Gastrocnemius medialis (tissue), 4 donors: ENCODE results near the gene OR6B1.

ENCODE experiments used
- CTCF ChIP-seq, 5 experiments: fragments of 450-650 bp in 3 of 5; fragments of 200-600 bp in 2 of 5; sonication (generic) in 2 of 5; IDR thresholded peaks in 4 of 5; conservative IDR thresholded peaks in 1 of 5; 1 replicate in 4 of 5; 2 replicates in 1 of 5; pipeline ENCODE4 v1.5.1; 2016 to 2019; ENCODE audit warnings: antibody characterized with exemption in 5 of 5, mild to moderate bottlenecking in 3 of 5, moderate library complexity in 3 of 5
- POLR2A ChIP-seq, 2 donors: fragments of 450-650 bp; IDR thresholded peaks; one replicate each; pipeline ENCODE4 v1.6.1; 2017; ENCODE audit warnings: antibody characterized with exemption in 2 of 2, mild to moderate bottlenecking in 2 of 2, moderate library complexity in 2 of 2

GRCh38 chr7:144028547-144028946, 28.4 kb downstream of the OR6B1 start:
- TF ChIP-seq CTCF (IDR thresholded peaks at IDR 0.05 in 4 of 5, conservative IDR thresholded peaks at IDR 0.05 in 1 of 5) = no peak
- no peak for TF ChIP-seq POLR2A (IDR thresholded peaks at IDR 0.05)
